GM18499 (cell line): ENCODE results near the gene PHOX2B.
"Not testable (repeated sequence)": the region's sequence is repeated elsewhere in the genome, so short reads cannot be mapped to it uniquely, and the experiment has no call there.

ENCODE experiments used
- ATAC-seq: cut with Tn5 transposase; IDR thresholded peaks from one replicate; pipeline ENCODE4 v1.9.1; 2021; ENCODE audit warnings: moderate number of reproducible peaks; ENCODE audit not compliant: insufficient read depth, unreplicated experiment

Gene PHOX2B

DNA sequence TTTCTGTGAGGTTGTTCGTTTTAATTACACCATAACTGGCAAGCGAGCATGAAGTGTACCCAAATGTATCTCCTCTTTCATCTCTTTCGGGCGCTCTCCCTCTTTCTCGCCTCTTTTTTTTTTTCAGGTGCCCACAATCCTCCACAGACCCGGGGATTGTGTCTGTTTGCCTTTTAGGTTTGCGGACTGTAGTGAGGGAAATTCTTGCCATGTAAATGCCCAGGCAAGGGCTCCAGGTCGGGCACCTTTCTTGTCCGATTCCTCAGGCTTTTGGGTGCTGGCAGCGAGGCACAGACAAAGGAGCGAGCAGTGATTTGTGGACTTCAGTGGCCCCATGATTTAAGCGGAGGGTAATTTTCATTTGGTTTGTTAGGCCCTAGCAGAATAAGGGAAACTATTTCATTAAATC is 1.1 kb upstream of the PHOX2B start:
- no peak for ATAC-seq

- no peak for ATAC-seq
Measured at GRCh38 chr4:41748074-41748570, 403 bp downstream of the PHOX2B start.

DNA sequence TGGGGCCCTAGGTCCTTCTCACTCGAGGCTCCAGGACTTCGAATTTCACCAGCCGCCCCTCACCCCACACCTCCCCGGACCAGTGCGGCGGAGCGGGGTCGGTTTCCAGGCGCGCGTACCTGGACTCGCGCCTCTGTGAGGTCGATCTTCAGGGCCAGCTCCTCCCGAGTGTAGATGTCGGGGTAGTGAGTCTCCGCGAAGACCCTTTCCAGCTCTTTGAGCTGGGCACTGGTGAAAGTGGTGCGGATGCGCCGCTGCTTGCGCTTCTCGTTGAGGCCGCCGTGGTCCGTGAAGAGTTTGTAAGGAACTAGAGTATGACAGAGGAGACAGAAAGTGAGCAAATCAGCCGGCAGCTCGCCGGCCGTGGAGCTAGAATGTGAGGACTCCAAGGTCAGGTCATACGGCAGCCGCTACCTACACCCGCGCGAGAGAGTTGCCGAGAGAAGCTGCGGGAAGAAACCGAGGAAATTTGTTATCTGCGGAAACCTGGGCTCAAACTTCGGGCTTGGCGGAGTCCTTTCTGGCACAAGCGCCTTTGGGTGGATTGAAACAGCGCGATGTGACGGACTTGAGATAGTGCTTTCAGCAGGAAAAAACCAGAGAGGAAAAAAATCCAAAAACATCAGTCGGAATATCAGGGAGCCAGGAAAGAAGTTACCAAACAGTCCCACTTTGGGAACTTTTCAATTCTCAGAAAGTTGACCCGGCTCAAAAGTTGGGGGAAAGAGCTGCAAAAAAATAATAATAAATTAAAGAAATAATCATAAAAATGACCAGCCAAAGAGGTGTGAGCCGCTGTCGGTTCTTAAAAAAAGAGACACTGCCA is 1.1 kb downstream of the PHOX2B start:
- ATAC-seq, result no peak

- no peak for ATAC-seq
Measured at GRCh38 chr4:41746440-41747229, 1.9 kb downstream of the PHOX2B start.

DNA sequence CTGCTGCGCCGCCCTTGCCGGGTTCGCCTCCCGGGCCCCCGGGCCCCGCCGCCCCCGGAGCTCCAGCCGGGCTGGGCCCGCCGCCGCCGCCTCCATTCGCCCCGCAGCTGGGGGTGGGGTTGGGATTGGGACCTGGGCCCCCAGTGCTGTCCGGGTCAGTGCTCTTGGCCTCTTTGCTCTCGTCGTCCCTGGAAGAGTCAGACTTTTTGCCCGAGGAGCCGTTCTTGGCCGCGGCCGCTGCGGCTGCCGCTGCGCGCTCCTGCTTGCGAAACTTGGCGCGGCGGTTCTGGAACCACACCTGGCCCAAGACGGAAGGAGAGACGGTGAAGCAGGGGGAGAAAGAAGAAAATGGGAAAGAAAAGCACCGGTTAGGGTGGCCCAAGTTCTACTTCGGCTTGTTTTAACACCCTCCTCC is 2.5 kb downstream of the PHOX2B start:
- ATAC-seq, result no peak

- ATAC-seq, result no peak
Measured at GRCh38 chr4:41745292-41746024, 3.1 kb downstream of the PHOX2B start.

DNA sequence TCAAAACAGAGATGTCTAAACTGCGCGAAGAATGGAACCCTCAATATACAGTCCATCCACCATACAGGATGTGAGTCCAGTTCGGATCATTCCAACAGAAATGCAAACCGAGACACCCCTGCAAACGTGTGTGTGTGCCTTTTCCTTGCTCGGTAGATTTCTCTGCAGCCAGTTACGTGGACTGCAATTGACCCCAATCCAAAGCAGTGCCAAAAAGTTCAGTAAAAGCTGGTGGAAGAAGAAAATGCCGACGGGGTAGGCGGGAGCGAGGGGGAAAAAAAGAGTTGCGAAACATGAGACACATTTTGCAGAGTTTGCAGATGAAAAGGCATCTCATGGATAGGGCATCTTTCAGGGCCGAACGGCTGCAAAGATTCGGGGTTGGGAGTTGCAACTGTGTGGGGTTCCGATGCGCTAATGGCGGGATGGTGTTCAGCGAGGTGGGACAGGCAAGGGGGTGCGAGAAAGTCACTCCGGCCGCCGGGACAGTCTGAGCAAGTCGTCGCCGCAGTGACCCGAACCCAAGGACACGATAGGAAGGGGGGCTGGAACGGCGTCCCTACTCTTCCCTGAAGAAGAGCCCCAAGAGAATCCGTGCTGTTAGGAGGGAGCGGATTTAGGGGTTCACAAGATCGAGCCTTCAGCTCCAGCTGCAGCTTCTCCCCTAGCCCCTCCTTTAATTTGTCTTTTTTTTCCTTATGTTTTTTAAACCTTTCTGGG is 3.8 kb downstream of the PHOX2B start:
- ATAC-seq, result no peak

DNA sequence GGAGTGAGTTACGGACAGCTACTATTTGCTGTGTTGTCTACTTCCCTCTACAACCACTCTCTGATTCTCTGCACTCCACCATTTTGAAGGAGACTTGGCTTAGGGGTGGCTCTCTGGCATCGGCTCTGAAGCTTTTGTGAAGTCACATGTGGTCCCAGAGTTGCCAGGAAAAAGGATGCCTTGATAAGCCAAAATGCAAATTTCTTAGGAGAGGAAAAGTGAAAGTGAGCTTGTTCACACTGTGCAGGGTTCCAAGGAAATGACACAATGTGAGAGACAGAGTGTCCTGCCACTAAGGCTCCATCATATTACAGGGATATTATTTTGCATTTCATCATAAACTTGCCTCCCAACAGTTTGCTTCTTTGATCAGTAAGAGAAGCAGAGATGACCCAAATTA is 7.2 kb downstream of the PHOX2B start:
- no peak for ATAC-seq

- not testable (repeated sequence) for ATAC-seq
Measured at GRCh38 chr4:41737491-41737890, 11.0 kb downstream of the PHOX2B start.

DNA sequence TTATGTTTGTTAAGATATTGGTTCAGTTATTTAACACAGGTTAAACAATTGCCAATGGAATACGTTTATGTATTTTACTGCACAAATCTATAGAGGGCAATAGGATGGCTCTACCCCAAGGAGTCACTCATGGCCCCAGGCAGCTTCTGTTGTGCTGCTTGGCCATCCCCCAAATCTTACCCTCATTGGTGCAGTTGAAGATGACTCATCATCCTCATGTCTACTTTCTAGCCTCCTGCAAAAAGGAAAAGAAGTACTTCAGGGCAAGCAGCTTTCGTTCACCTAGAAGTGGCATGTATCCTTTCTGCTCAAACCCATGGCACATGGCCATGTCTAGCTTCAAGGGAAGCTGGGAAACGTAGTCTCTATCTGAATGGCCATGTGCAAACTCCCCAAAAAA is 14.2 kb downstream of the PHOX2B start:
- no peak for ATAC-seq

DNA sequence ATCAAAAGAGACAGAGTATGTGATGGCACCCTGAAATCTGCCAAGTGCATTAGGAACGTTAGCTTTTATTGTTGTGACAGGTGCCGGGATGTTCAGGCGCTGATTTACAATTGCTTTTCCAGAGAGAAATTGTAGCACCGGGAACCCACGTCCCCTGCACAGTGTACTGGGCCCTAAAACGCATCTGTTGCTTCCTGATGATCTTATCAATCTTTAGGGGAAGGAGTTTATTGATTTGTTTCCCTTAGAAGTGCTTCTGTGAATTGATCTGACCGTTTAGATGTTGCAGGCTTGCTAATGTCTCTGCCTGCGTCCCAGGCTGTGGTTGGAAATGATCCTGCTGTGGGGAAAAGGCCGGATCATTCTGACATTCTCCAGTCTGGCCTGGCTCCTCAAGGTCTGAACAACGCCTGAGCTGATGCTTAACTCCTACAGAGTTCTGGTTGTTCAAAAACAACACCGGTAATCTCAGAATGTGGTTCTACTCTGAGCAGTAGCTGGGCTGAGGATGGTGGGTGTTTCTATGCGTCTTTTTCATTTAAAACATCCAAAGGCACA is 16.9 kb downstream of the PHOX2B start:
- ATAC-seq, result no peak

DNA sequence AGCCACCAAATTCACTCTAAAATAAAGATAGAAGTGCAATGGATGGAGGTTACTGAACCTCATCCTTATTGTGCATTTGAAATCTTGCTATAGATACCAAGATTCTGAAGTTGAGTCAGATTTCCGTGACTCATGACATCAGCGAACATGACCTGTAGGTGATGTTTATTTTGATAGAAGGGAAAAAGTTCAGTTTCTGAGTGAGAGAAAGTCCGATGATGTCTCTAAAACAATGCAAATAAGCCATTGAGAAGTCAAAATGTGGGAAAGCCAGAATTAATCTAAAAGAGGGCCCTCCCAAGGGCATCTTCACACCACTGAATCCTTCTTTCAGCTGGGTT is 20.0 kb downstream of the PHOX2B start:
- no peak for ATAC-seq

GRCh38 chr4:41727861-41728572 is 20.5 kb downstream of the PHOX2B start:
- ATAC-seq, result no peak

DNA sequence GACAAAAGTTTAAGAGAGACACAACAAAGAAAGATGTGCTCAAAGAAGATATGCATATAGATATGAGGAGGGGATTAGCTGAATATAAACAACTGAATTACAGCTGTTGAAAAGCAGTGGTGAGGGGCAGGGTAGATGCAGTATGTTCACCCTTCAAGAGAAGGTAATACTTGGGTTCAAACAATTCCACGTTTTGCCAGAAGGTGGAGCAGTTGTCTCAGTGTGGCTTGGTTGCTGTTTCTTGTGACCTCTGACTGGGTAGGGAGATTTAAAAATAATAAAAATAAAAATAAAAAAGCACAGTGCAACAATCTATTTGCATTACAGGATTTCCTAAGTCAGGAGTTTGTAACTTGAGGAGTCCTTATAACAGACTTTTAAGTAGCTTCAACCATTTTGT is 23.3 kb downstream of the PHOX2B start:
- ATAC-seq, result no peak

DNA sequence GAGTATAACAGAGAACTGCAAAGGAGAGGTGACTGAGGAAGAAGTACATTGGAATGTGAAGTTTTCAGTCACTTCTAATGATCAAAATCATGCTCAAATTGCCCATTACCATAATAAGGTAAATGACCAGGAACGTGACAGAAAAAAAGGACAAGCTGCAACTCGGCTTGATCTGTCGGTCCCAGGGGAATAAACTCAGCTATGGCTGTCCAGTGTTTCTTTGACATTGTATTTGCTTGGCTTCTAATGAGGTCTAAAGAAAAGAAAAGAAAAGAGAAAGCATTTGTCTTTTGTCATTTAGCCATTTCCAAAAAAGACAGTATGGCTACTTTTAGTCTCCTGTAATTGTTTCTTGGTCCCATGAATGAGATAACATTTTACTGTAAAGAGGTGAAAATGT is 25.2 kb downstream of the PHOX2B start:
- no peak for ATAC-seq

GRCh38 chr4:41722181-41722580 is 26.3 kb downstream of the PHOX2B start:
- no peak for ATAC-seq

GRCh38 chr4:41719417-41719816 is 29.1 kb downstream of the PHOX2B start:
- no peak for ATAC-seq

- no peak for ATAC-seq
Measured at GRCh38 chr4:41718907-41719306, 29.6 kb downstream of the PHOX2B start.

GRCh38 chr4:41715155-41715554 is 33.4 kb downstream of the PHOX2B start:
- ATAC-seq, result no peak
